Measurements from ENCODE around the gene TM6SF1. TPM values are rescaled to one million over a fixed set of nuclear protein-coding genes. Genes with fewer than 3 reads are reported as not detected.
A peak's percentile ranks its signal among the peaks of the same experiment; 100 is the strongest.

The TM6SF1 gene
- total RNA-seq, 1 experiment from 2014 or later: 0.79 TPM

DNA sequence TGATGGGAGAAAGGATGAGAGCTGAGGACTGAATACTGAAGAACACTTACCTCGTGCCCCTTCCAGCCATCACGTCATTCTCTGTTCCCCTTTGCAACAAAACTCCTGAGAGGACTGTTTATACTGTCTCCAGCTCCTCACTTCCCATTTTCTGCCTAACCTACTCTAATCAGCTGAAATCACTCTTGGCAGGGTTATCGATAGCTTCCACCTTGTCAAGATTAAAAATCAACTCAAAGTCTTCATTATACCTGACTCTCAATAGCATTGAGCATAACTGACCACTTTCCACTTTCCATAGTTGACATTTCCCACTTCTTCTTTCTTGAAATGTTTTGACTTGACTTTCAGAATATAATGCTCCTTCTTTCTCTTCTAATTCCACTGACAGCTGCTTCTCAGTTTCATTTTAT lies 44.7 kb upstream of the TM6SF1 start (continued):
- TF ChIP-seq, protein P1, sequence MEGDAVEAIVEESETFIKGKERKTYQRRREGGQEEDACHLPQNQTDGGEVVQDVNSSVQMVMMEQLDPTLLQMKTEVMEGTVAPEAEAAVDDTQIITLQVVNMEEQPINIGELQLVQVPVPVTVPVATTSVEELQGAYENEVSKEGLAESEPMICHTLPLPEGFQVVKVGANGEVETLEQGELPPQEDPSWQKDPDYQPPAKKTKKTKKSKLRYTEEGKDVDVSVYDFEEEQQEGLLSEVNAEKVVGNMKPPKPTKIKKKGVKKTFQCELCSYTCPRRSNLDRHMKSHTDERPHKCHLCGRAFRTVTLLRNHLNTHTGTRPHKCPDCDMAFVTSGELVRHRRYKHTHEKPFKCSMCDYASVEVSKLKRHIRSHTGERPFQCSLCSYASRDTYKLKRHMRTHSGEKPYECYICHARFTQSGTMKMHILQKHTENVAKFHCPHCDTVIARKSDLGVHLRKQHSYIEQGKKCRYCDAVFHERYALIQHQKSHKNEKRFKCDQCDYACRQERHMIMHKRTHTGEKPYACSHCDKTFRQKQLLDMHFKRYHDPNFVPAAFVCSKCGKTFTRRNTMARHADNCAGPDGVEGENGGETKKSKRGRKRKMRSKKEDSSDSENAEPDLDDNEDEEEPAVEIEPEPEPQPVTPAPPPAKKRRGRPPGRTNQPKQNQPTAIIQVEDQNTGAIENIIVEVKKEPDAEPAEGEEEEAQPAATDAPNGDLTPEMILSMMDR (IDR thresholded peaks at IDR 0.05): no peak
- TF ChIP-seq, protein P2, sequence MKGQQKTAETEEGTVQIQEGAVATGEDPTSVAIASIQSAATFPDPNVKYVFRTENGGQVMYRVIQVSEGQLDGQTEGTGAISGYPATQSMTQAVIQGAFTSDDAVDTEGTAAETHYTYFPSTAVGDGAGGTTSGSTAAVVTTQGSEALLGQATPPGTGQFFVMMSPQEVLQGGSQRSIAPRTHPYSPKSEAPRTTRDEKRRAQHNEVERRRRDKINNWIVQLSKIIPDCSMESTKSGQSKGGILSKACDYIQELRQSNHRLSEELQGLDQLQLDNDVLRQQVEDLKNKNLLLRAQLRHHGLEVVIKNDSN (CRISPR knock-in tag; IDR thresholded peaks at IDR 0.05): no peak
- TF ChIP-seq SOX15 (CRISPR knock-in tag; IDR thresholded peaks at IDR 0.05): no peak
- TF ChIP-seq, protein P3, sequence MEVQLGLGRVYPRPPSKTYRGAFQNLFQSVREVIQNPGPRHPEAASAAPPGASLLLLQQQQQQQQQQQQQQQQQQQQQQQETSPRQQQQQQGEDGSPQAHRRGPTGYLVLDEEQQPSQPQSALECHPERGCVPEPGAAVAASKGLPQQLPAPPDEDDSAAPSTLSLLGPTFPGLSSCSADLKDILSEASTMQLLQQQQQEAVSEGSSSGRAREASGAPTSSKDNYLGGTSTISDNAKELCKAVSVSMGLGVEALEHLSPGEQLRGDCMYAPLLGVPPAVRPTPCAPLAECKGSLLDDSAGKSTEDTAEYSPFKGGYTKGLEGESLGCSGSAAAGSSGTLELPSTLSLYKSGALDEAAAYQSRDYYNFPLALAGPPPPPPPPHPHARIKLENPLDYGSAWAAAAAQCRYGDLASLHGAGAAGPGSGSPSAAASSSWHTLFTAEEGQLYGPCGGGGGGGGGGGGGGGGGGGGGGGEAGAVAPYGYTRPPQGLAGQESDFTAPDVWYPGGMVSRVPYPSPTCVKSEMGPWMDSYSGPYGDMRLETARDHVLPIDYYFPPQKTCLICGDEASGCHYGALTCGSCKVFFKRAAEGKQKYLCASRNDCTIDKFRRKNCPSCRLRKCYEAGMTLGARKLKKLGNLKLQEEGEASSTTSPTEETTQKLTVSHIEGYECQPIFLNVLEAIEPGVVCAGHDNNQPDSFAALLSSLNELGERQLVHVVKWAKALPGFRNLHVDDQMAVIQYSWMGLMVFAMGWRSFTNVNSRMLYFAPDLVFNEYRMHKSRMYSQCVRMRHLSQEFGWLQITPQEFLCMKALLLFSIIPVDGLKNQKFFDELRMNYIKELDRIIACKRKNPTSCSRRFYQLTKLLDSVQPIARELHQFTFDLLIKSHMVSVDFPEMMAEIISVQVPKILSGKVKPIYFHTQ (CRISPR knock-in tag; IDR thresholded peaks at IDR 0.05): no peak
- TF ChIP-seq, protein P4, sequence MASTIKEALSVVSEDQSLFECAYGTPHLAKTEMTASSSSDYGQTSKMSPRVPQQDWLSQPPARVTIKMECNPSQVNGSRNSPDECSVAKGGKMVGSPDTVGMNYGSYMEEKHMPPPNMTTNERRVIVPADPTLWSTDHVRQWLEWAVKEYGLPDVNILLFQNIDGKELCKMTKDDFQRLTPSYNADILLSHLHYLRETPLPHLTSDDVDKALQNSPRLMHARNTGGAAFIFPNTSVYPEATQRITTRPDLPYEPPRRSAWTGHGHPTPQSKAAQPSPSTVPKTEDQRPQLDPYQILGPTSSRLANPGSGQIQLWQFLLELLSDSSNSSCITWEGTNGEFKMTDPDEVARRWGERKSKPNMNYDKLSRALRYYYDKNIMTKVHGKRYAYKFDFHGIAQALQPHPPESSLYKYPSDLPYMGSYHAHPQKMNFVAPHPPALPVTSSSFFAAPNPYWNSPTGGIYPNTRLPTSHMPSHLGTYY (CRISPR knock-in tag; IDR thresholded peaks at IDR 0.05): no peak
- no peak for TF ChIP-seq CBFB (CRISPR knock-in tag; IDR thresholded peaks at IDR 0.05; ENCODE audit: low read depth)
- no peak for TF ChIP-seq ZNF317 (CRISPR knock-in tag; IDR thresholded peaks at IDR 0.05; ENCODE audit: borderline replicate concordance, low read depth)

DNA sequence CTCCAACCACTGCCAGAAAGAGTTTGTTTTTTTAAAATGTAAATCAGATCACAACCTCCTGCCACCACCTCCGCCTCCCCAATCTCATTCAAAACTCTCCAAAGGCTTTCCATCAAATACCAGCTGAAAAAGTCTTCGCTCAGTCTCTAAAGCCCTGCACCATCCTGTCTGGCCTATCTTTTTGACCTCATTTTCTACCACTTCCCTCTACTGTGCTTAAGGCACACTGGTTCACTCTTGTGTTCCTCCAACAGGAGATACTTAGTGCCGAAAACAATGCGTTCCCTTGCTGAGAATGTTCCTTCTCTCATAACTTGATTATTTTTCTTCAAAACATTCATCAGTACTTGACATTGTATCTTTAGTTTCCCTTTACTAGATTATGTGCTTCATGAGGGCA lies 43.9 kb upstream of the TM6SF1 start:
- ChIA-PET CTCF (no interaction called here), POLR2A (interaction anchor here (0.6 kb wide), 1 partner anchor 31 kb away, joined by 7 read pairs; no protein-coding TSS in a partner anchor)
- no peak overlapping the region for H3K4me3 Mint-ChIP-seq
- no peak overlapping the region for H3K27ac Mint-ChIP-seq
- no peaks in the 10 kb centered on the region for H3K36me3 Mint-ChIP-seq
- TF ChIP-seq, protein P5, sequence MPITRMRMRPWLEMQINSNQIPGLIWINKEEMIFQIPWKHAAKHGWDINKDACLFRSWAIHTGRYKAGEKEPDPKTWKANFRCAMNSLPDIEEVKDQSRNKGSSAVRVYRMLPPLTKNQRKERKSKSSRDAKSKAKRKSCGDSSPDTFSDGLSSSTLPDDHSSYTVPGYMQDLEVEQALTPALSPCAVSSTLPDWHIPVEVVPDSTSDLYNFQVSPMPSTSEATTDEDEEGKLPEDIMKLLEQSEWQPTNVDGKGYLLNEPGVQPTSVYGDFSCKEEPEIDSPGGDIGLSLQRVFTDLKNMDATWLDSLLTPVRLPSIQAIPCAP (CRISPR knock-in tag; IDR thresholded peaks at IDR 0.05): no peak
- peaks cover 11% of the 10 kb centered on the region for H3K4me1 Mint-ChIP-seq
- DNase-seq (ENCODE audit: low spot score): no peak
- no peaks in the 10 kb centered on the region for H3K27me3 Mint-ChIP-seq (ENCODE audit: low read depth)
- ATAC-seq: no peak
- no peaks in the 10 kb centered on the region for H3K9me3 Mint-ChIP-seq

DNA sequence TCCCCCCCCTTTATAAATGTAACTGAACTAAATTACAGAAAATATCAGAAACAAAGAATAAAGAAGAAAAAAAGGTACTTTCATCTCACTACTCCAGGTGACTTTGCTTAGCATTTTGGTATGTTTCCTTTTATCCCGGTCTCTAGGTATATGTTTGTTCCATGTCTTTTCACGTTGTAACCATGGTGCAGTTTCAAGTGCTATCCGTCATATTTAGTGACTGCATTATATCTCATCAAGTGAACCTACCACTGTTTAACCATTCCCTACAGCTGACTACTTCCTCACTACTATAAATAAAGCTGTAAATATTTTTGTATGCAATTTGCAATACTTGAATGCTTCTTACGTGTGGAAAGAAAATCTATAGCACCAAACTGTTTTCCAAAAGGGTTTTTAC lies 42.6 kb upstream of the TM6SF1 start:
- Mint-ChIP-seq H3K4me1 (peaks cover 10% of the 10 kb centered on the region), H3K27ac (peak overlapping the region; percentile 77), H3K36me3 (peaks cover 7% of the 10 kb centered on the region), H3K27me3 (ENCODE audit: low read depth) (no peaks in the 10 kb centered on the region), H3K4me3 (no peak overlapping the region), H3K9me3 (peaks cover 7% of the 10 kb centered on the region)
- ATAC-seq: no peak
- POLR2A ChIA-PET: no interaction called here
- TF ChIP-seq, protein P6, sequence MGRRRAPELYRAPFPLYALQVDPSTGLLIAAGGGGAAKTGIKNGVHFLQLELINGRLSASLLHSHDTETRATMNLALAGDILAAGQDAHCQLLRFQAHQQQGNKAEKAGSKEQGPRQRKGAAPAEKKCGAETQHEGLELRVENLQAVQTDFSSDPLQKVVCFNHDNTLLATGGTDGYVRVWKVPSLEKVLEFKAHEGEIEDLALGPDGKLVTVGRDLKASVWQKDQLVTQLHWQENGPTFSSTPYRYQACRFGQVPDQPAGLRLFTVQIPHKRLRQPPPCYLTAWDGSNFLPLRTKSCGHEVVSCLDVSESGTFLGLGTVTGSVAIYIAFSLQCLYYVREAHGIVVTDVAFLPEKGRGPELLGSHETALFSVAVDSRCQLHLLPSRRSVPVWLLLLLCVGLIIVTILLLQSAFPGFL (CRISPR knock-in tag; IDR thresholded peaks at IDR 0.05; ENCODE audit: borderline replicate concordance): no peak
- no peak for TF ChIP-seq FOXK1 (CRISPR knock-in tag; IDR thresholded peaks at IDR 0.05)
- DNase-seq (ENCODE audit: low spot score): no peak
- CTCF ChIA-PET: no interaction called here

DNA sequence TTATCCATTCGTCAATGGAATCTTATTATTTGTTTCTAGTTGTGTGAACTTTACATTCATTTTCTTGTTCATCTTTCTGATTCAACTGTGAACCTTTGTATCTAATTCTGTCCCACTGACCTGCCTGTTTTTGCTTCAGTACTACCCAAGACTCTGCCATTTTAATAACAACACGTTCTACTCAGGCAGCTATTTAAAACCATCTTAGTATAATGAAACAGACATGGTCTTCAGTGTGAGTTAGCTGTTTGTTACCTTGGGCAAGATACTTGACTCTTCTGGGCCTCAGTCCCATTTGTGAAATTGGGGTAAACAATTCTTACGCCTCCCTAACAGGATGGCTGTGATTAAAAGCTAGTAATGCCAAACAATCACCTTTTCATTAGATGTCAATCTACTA lies 42.0 kb upstream of the TM6SF1 start:
- Mint-ChIP-seq H3K27ac (peak overlapping the region; percentile 57), H3K27me3 (ENCODE audit: low read depth) (no peaks in the 10 kb centered on the region), H3K36me3 (peaks cover 9% of the 10 kb centered on the region), H3K9me3 (peaks cover 13% of the 10 kb centered on the region), H3K4me1 (peaks cover 10% of the 10 kb centered on the region), H3K4me3 (no peak overlapping the region)
- no peak for TF ChIP-seq CREB1 (CRISPR knock-in tag; IDR thresholded peaks at IDR 0.05)
- ATAC-seq: no peak
- DNase-seq (ENCODE audit: low spot score): no peak
- ChIA-PET POLR2A (no interaction called here), CTCF (no interaction called here)
